LHCN-M2 (cell line): ENCODE results near the gene CAV3. TPM values are rescaled to one million over a fixed set of nuclear protein-coding genes. Genes with fewer than 3 reads are reported as not detected.
A peak's percentile ranks its signal among the peaks of the same experiment; 100 is the strongest.

ENCODE experiments used
- DNase-seq: peaks from one replicate; pipeline ENCODE4 v3.0.0-alpha.2; 2012; ENCODE audit warnings: low read depth
- total RNA-seq: library from RNA; depleted of rRNA; stranded (reverse); fragments of >200 nt; gene quantifications from 2 replicates; pipeline ENCODE4 v1.2.3, GENCODE V29; 2014

CAV3 gene
- total RNA-seq, 1 experiment from 2014 or later = 30.4 TPM

- no peak for DNase-seq
These were observed 1.3 kb downstream of the CAV3 start for GRCh38 chr3:8734908-8735307.

- DNase-seq = no peak
These were observed 2.8 kb downstream of the CAV3 start for GRCh38 chr3:8736436-8736835.

- DNase-seq = no peak
These were observed 3.7 kb downstream of the CAV3 start for GRCh38 chr3:8737301-8737700.

GRCh38 chr3:8737823-8738222, 4.2 kb downstream of the CAV3 start:
- DNase-seq = no peak

- no peak for DNase-seq
These were observed 5.0 kb downstream of the CAV3 start for GRCh38 chr3:8738639-8739038.

GRCh38 chr3:8739757-8740504, 6.3 kb downstream of the CAV3 start:
- DNase-seq = peak; percentile 96

GRCh38 chr3:8741581-8742261, 8.1 kb downstream of the CAV3 start:
- DNase-seq = peak; percentile 91

- peak; percentile 52 for DNase-seq
These were observed 9.5 kb downstream of the CAV3 start for GRCh38 chr3:8743021-8743601.

- DNase-seq = no peak
These were observed 10.3 kb downstream of the CAV3 start for GRCh38 chr3:8743911-8744310.

- no peak for DNase-seq
These were observed 12.2 kb downstream of the CAV3 start for GRCh38 chr3:8745619-8746370.

GRCh38 chr3:8746780-8747345, 13.3 kb downstream of the CAV3 start:
- no peak for DNase-seq

- no peak for DNase-seq
These were observed 15.7 kb downstream of the CAV3 start for GRCh38 chr3:8749316-8749715.

GRCh38 chr3:8752832-8753231, 19.2 kb downstream of the CAV3 start:
- no peak for DNase-seq

- DNase-seq = no peak
These were observed 21.5 kb downstream of the CAV3 start for GRCh38 chr3:8755097-8755496.

- DNase-seq = peak; percentile 38
These were observed 22.1 kb downstream of the CAV3 start for GRCh38 chr3:8755564-8756237.

GRCh38 chr3:8756671-8757070, 23.1 kb downstream of the CAV3 start:
- peak; percentile 47 for DNase-seq

- peak; percentile 99 for DNase-seq
These were observed 24.2 kb downstream of the CAV3 start for GRCh38 chr3:8757551-8758518.

GRCh38 chr3:8759038-8759707, 25.6 kb downstream of the CAV3 start:
- DNase-seq = peak; percentile 51

- peak; percentile 44 for DNase-seq
These were observed 26.5 kb downstream of the CAV3 start for GRCh38 chr3:8760091-8760490.
